ENCODE results near the gene KIF26B.

KIF26B gene

DNA sequence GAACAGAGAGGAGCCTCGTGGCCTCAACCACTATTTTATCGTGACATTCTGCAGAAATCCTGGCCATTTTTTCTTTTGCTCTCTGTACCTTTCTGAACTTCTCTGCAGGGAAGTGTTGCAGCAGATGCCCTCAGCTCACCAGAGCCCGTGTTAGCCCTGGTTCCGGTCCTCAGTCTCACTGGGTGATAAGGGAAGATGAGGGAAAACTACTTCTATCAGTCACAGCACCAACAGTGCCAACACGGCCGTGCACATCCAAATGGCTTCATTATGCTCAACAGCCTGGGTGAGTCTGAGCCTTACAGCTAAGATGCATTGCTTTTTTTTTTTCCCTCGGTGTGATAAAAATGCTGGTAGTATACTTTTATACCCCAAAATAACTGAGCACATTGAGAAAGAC lies 93.0 kb downstream of the KIF26B start:
- TF ChIP-seq, protein P1, sequence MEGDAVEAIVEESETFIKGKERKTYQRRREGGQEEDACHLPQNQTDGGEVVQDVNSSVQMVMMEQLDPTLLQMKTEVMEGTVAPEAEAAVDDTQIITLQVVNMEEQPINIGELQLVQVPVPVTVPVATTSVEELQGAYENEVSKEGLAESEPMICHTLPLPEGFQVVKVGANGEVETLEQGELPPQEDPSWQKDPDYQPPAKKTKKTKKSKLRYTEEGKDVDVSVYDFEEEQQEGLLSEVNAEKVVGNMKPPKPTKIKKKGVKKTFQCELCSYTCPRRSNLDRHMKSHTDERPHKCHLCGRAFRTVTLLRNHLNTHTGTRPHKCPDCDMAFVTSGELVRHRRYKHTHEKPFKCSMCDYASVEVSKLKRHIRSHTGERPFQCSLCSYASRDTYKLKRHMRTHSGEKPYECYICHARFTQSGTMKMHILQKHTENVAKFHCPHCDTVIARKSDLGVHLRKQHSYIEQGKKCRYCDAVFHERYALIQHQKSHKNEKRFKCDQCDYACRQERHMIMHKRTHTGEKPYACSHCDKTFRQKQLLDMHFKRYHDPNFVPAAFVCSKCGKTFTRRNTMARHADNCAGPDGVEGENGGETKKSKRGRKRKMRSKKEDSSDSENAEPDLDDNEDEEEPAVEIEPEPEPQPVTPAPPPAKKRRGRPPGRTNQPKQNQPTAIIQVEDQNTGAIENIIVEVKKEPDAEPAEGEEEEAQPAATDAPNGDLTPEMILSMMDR (IDR thresholded peaks at IDR 0.05), result no peak

GRCh38 chr1:245248231-245248731 lies 93.5 kb downstream of the KIF26B start:
- TF ChIP-seq, protein P1 (IDR thresholded peaks at IDR 0.05), result no peak

- TF ChIP-seq, protein P1 (IDR thresholded peaks at IDR 0.05), result no peak
These were observed 101.0 kb downstream of the KIF26B start for GRCh38 chr1:245255783-245256182.

DNA sequence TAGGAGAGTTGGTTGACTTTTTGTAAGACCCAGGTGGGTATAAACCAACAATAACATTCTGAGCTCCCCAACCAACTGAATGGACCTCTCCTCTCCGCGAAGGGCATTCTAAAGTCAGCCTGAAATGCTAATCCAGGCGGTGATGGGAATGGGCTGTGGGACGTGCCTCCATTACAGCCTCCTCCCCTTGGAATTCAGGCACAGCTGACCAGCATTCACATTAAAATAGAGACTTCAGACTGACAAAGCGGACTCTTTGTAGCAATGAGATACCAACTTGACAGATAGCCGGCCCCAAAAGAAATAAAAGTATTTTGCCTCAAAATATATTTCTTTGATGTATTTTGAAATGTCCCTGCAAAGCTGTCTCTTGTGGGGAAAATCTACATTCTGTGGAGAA lies 101.7 kb downstream of the KIF26B start:
- TF ChIP-seq, protein P1 (IDR thresholded peaks at IDR 0.05), result no peak

DNA sequence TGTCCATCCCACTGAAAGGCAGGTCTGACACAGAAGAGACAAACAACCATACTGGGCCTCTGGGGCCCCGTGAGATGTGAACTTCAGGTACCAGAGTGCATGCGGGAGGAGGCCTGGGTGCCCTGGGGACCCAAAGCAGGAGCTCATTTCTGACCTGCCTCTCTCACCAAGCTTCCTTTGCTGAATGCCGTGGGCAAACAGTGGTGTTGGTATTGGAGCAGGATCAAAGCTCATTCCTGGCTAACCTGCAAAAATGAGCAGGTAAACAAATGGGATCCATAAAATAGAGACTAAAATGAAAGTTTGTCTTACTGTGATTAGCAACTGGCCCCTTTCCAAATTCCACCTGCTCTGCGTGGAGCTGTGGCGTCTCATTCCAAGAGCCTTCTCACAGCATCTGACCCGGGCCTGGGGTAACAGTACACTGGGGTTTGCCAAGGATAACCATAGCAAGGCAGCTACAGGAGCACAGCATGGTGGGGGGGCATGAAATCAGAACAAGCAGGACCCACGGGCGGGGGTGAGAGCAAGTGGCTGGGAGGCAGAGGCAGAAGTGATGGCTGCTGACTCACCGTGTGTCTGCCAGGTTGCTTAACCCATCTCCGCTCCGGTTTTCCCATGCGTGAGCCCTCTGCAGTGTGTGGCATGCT lies 103.6 kb downstream of the KIF26B start:
- TF ChIP-seq, protein P1 (IDR thresholded peaks at IDR 0.05), result no peak

DNA sequence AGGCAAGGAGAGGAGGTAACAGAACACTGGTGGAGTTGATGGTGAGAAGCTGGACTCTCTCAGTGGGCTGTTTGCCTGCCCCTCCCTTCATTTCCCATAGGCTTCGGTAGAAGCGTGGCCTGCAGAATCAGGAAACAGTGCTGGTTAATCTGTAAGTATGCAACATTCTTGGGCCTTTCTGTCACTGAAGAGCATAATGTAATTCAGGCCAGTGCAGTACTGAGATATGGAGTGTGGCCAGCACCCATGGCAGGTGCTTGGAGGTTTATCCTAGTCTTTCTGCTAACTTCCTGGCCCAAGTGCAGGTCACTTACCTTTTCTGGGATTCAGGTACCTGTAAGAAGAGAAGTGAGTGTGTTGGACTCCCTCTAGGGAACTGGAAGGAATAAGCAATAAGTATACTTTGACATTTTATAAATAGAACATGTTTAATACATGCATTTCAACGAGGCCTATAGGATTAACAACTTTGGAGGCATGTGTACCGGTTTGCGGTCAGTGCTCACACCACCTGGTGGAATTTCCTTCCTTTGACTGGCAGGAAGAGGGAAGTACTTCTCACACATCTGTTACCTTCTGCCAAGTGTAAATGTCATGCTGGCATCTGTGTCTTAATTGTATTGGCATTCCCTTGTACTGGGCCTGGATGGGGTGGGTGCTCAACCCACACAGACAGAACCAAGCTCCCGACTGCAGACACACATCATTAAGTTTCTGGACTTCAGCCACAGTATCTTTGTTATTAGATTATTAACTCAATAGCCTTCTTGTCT lies 105.5 kb downstream of the KIF26B start:
- TF ChIP-seq, protein P1 (IDR thresholded peaks at IDR 0.05), result no peak

DNA sequence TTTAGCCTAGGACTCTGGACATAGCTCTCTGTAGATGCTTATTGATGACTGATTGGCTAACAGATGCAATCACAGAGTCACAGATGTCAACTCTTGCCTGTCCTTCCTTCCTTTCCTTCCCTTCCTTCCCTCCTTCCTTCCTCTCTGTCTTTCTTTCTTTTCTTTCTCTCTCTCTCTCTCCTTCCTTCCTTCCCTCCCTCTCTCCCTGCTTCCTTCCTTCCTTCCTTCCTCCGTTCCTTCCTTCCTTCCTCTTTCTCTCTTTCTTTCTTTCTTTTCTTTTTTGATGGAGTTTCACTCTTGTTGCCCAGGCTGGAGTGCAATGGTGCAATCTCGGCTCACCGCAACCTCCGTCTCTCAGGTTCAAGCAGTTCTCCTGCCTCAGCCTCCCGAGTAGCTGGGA lies 106.1 kb downstream of the KIF26B start:
- TF ChIP-seq, protein P1 (IDR thresholded peaks at IDR 0.05), result no peak
